GM19372 (cell line): Measurements from ENCODE around the gene USF2.

Experiments
- ATAC-seq: cut with Tn5 transposase; IDR thresholded peaks from one replicate; pipeline ENCODE4 v1.9.1; 2021; ENCODE audit warnings: mild to moderate bottlenecking, low read depth, moderate library complexity; ENCODE audit not compliant: unreplicated experiment

Gene USF2

GRCh38 chr19:35315883-35316282 lies 47.1 kb downstream of the USF2 start:
- ATAC-seq: no peak

DNA sequence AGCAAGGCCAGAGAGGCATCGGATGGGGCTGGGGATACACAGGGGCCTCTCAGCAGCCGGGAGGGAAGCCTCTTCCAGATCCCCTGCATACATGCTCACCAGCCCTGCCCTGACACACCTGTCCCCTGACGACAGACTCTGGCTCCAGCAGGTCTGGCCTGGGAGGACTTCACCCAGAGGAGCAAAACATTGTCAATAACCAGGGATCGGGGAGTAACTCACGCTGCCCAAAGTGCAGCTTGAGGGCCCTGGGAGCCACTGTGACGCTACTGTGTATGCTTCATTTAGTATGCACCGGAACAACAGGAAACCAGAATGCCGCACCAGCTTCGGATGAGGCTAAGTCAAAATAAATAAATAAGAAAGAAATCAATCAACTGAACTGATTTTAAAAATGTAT lies 47.8 kb downstream of the USF2 start:
- no peak for ATAC-seq

DNA sequence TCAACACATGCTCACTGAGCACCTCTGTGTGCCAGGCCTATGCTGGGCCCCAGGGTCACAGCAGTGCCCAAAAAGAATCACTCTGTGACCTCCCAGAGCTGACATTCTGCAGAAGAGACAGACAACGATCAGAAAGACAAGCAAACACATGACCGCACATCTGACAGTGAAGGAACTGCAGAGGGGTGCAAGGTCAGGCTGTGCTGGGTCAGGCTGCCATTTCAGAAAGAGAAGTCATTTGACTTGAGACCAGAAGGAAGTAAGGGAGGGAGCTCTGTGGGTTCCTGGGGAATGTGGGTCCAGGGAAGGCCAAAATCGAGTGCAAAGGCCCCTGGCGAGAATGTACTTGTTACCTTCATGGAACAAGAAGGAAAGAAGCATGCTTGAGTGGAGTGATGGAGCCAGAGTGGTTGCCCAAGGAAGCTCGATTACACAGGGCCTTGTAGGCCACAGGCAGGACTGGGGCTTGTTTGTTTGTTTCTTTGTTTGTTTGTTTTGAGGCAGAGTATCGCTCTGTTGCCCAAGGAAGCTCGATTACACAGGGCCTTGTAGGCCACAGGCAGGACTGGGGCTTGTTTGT lies 48.8 kb downstream of the USF2 start:
- no peak for ATAC-seq

DNA sequence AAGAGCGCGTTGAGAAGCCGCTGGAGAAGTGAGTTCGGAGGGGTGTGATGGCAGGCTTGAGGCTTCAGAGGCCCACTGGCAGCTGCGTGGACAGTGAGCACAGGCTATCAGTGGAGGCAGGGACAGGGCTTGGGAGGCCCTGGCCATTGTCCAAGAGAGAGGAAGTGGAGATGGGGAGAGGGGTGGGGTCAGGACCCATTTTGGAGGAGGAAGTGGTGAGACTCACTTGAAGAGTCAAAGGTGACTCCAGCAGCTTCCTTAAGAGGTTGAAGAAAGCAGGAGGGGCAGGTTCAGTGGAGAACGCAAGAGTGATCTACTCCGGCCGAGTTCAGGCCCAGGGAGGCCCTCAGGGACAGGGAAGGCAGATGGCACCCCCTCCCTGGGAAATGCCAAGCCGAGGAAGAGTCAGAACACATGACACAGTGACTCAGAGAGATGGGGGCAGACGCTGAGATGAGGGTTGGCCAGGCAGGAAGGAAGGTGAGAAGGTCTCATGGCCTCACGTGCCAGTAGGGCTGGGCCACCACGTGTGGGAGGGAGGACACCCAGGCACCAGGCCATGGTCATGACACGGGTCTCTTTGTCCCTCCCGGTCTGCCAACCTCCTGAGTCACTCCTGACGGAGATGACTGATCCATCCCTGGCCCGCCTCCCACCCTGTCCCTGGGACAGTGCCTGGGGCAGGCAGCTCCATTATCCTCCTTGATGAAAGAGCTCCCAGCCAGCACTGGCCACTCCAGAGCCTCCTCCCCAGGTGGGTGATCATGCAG lies 50.1 kb downstream of the USF2 start:
- ATAC-seq: no peak

GRCh38 chr19:35320065-35320713 lies 51.4 kb downstream of the USF2 start:
- ATAC-seq: no peak

- ATAC-seq: no peak
Measured at GRCh38 chr19:35321291-35321690, 52.5 kb downstream of the USF2 start.

DNA sequence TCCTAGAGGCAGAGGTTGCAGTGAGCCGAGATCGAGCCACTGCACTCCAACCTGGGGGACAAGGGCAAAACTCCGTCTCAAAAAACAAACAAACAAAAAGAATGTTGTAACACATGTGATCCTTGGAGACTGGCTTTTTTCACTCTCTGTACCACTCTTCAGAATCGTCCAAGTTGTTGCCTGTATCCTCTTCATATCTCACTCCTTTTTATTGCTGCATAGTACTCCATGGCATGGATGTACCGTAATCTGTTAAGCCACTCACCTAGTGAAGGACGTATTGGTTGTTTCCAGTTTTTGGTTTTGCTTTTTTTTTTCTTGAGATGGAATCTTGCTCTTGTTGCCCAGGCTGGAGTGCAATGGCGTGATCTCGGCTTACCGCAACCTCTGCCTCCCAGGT lies 53.3 kb downstream of the USF2 start:
- no peak for ATAC-seq

DNA sequence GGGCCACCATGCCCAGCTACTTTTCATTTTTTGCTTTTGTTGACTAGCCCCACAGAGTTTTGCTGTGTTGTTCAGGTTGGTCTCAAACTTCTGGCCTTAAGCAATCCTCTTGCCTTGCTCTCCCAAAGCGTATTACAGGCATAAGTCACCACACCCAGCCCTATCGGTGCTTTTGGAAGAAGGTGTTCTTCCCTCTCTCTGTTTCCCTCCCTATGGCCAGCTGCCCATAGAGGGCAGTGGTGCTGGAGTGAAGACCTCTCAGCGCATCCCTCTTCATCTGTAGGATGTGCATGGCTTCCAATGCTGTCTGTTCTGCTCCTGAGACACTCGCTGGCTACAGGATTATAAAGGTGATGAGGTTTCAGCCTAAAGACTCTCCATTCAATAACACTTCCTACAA lies 58.9 kb downstream of the USF2 start:
- ATAC-seq: no peak

- ATAC-seq: no peak
Measured at GRCh38 chr19:35328851-35329285, 60.1 kb downstream of the USF2 start, which contains the start of gene CD22. CD22 (plus strand) TSS chr19:35329187; CDS start chr19:35332041, 2,854 bp downstream.

DNA sequence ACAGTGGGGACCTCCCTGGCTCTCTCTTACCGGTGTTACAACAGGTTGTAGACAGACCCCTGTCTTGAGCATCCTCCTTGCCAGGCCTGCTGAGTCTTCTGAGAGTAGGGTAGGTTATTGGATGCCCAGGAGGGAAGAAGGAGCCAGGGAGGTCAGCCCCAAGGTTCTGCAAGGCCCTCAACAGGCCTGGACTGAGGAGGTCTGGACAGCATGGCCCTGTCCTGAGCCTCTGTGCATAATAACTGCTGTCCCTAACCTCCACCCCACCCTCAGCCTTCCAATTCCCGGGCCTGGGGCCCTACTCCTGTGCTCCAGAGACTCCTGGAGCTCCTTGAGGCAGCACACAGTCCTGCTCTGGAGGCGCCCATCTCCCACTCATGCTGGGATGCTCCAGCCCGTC lies 60.6 kb downstream of the USF2 start:
- ATAC-seq: no peak
